ENCODE results near the gene ESRRB.

The ESRRB gene

DNA sequence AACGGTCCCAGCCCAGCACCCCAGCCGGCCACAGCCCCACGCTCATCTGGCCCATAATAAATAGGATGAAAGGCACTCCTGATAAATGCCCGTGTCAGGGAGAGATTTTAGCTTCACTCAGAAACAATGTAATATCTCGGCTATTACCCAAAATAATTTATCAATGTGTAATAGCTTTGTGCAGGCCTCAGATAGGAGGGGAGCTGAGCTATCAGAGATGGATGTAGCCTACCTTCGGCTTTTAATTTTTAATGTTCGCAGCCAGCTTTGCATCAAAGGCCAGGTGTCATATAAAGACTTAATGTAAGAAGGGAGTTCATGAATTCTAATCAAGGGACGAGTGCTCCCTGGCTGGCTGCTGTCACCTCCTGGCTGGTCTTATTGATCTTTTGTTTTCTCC lies 171.9 kb downstream of the ESRRB start:
- DNase-seq: no peak

DNA sequence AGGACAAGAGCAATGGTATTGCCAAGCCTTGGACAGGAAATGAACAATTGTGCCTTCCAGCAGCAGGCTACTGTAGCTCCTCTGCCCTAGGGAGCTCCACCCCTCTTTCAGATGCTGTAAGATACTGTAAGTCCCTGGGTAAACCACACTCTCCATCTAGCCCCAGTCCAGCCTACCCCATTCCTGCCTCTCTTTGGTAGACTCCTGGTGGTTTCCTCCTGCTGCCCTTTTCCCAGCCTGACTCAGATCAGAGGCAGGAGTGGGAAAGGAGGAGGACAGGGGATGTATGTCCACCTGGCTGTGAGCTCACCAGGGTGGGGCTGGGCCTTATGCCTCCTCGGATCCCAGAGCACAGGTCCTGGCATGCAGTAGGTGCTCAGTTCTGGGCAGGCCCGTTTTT lies 174.6 kb downstream of the ESRRB start:
- DNase-seq: no peak

DNA sequence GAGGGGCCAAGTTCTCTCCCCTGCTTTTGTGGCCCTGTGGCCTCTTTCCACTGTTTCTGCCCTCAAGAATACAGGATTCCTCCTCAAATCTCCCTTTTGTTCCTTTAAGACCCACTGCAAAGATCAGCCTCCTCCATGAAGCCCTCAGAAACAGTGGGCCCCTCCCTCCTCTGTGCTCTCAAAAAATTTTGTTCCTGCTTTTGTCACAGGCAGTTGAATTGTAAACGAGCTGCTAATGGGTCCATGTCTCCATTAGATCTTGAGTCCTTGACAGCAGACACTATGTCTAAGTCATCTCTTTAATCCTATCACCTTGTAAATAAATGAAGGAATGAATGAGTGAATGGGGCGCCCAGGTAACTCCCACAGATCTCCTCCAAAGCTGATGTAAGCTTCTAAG lies 175.2 kb downstream of the ESRRB start:
- DNase-seq: no peak
